ENCODE data around the gene CROCC2. TPM values are rescaled to one million over a fixed set of nuclear protein-coding genes. Genes with fewer than 3 reads are reported as not detected.

Gene CROCC2
- total RNA-seq, 1 donor from 2014 or later, result 3.1 TPM

- no peak for DNase-seq (ENCODE audit: low spot score)
These were observed 30.7 kb upstream of the CROCC2 start for GRCh38 chr2:240875228-240876034.

- DNase-seq (ENCODE audit: low spot score), result no peak
These were observed 30.1 kb upstream of the CROCC2 start for GRCh38 chr2:240876035-240876474.

- no peak for DNase-seq (ENCODE audit: low spot score)
These were observed 29.5 kb upstream of the CROCC2 start for GRCh38 chr2:240876475-240877251.

- no peak for DNase-seq (ENCODE audit: low spot score)
These were observed 28.4 kb upstream of the CROCC2 start for GRCh38 chr2:240877460-240878340.

GRCh38 chr2:240878341-240878936, 27.7 kb upstream of the CROCC2 start:
- no peak for DNase-seq (ENCODE audit: low spot score)

- DNase-seq (ENCODE audit: low spot score), result no peak
These were observed 27.0 kb upstream of the CROCC2 start for GRCh38 chr2:240879105-240879504.

- no peak for DNase-seq (ENCODE audit: low spot score)
These were observed 24.2 kb upstream of the CROCC2 start for GRCh38 chr2:240881913-240882312.

- DNase-seq (ENCODE audit: low spot score), result no peak
These were observed 21.9 kb upstream of the CROCC2 start for GRCh38 chr2:240884221-240884620.

GRCh38 chr2:240884745-240885144, 21.4 kb upstream of the CROCC2 start:
- no peak for DNase-seq (ENCODE audit: low spot score)

- no peak for DNase-seq (ENCODE audit: low spot score)
These were observed 20.6 kb upstream of the CROCC2 start for GRCh38 chr2:240885566-240885965.

GRCh38 chr2:240886023-240886565, 20.0 kb upstream of the CROCC2 start:
- DNase-seq (ENCODE audit: low spot score), result no peak

GRCh38 chr2:240886678-240887609, 19.2 kb upstream of the CROCC2 start:
- DNase-seq (ENCODE audit: low spot score), result no peak

- no peak for DNase-seq (ENCODE audit: low spot score)
These were observed 18.5 kb upstream of the CROCC2 start for GRCh38 chr2:240887631-240888030.

- DNase-seq (ENCODE audit: low spot score), result no peak
These were observed 17.8 kb upstream of the CROCC2 start for GRCh38 chr2:240888130-240888889.

- no peak for DNase-seq (ENCODE audit: low spot score)
These were observed 17.1 kb upstream of the CROCC2 start for GRCh38 chr2:240888890-240889573.

- DNase-seq (ENCODE audit: low spot score), result no peak
These were observed 16.3 kb upstream of the CROCC2 start for GRCh38 chr2:240889601-240890560.

- DNase-seq (ENCODE audit: low spot score), result no peak
These were observed 15.4 kb upstream of the CROCC2 start for GRCh38 chr2:240890691-240891090.
